Measurements from ENCODE around the gene OR11L1.

GRCh38 chr1:247849616-247850015, 7.9 kb upstream of the OR11L1 start:
- no peak for TF ChIP-seq USF2 (CRISPR knock-in tag; IDR thresholded peaks at IDR 0.05)
- no peak for TF ChIP-seq CTCF (IDR thresholded peaks at IDR 0.05)
- TF ChIP-seq ZNF512 (CRISPR knock-in tag; IDR thresholded peaks at IDR 0.05; ENCODE audit: borderline replicate concordance) = no peak
- TF ChIP-seq TEAD1 (CRISPR knock-in tag; IDR thresholded peaks at IDR 0.05) = no peak
- TF ChIP-seq NR2C2 (CRISPR knock-in tag; IDR thresholded peaks at IDR 0.05) = no peak
- no peak for TF ChIP-seq CREM (CRISPR knock-in tag; IDR thresholded peaks at IDR 0.05)

All from WTC11 (cell line).